SKM-1 treated with dmso at 0.1 percent for 144 hours (cell line): ENCODE measurements around the gene ASH1L.
"Not testable (repeated sequence)": the region's sequence is repeated elsewhere in the genome, so short reads cannot be mapped to it uniquely, and the experiment has no call there.

Experiments used
- DNase-seq: peaks from one replicate; lab custom pipeline; 2025; ENCODE audit not compliant: unreplicated experiment; lab: John Stamatoyannopoulos, UW

Gene ASH1L

GRCh38 chr1:155334962-155335361, 227.6 kb downstream of the ASH1L start:
- no peak for DNase-seq

DNA sequence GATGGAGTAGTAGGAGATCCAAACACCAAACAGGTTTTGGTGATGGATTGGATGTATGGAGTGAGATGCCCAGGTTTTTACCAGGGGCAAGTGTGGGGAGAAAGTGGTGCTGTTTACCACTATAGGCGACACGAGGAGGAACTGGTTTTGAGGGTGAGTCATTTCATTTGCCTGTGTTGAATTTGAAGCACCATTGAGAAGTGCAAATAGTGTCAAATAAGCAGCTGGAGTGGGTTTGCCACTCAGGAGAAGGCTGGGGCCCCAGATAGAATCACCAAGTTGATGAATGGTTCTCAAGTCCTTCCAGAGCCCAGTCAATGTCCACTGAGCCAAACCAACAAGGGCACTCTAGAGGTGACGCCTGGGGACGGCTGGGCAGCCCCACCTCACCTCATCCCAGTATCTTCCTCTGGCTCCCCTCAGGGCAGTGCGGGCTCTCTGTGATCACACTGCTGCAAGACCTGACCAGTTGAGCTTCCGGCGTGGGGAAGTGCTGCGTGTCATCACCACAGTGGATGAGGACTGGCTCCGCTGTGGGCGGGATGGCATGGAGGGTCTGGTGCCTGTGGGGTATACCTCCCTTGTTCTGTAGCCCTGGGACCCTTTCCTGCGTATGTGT, 232.5 kb downstream of the ASH1L start:
- no peak for DNase-seq

GRCh38 chr1:155328856-155329255, 233.7 kb downstream of the ASH1L start:
- DNase-seq = not testable (repeated sequence)

- no peak for DNase-seq
Observed at GRCh38 chr1:155327981-155328380, 234.6 kb downstream of the ASH1L start.

DNA sequence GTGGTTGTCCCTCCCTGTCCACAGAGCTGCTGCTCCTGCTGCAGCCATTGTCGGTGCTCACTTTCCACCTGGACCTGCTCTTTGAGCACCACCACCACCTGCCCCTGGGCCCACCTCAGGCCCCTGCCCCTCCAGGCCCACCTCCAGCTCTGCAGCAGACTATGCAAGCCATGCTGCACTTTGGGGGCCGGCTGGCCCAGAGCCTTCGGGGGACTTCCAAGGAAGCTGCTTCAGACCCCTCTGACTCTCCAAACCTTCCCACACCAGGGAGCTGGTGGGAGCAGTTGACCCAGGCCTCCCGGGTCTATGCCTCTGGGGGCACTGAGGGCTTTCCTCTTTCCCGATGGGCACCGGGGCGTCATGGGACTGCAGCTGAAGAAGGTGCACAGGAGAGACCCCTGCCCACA, 236.0 kb downstream of the ASH1L start:
- no peak for DNase-seq

DNA sequence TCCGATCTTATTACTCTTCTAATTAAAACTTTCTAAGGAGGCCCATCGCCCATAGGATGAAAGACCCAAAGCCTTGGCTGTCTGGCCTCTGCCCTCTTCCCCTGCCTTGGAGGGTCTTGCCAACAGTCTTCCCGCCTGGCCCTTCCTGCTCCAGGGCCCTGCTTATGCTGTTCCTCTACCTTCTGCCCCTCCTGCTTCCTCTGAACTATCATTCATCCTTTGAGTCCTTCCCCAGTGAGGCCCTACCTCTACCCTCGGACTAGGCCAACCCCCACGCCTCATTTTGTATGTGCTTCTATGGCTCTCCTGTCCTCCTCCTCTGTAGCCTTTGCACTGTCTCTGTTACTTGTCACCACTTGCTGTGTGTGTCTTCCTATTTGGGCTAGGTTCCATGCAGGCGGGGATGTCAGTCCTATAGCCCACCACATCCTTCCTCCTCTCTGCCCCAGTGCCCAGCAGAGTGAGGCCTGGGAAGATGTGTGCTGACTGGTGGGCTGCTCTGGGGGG, 236.5 kb downstream of the ASH1L start:
- DNase-seq = no peak

DNA sequence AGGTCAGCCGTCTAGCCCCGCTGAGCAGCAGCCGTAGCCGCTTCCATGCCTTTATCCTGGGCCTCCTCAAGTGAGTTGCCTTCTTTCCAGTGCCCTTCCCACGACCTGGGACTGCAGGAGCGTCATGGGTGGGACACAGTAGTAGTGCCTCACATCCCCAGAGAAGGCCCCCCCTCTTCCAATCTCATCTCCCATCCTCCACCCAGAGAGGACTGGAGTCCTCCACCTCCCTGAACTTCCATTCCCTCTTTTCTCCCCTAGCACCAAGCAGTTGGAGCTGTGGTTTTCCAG, 237.1 kb downstream of the ASH1L start:
- DNase-seq = no peak

DNA sequence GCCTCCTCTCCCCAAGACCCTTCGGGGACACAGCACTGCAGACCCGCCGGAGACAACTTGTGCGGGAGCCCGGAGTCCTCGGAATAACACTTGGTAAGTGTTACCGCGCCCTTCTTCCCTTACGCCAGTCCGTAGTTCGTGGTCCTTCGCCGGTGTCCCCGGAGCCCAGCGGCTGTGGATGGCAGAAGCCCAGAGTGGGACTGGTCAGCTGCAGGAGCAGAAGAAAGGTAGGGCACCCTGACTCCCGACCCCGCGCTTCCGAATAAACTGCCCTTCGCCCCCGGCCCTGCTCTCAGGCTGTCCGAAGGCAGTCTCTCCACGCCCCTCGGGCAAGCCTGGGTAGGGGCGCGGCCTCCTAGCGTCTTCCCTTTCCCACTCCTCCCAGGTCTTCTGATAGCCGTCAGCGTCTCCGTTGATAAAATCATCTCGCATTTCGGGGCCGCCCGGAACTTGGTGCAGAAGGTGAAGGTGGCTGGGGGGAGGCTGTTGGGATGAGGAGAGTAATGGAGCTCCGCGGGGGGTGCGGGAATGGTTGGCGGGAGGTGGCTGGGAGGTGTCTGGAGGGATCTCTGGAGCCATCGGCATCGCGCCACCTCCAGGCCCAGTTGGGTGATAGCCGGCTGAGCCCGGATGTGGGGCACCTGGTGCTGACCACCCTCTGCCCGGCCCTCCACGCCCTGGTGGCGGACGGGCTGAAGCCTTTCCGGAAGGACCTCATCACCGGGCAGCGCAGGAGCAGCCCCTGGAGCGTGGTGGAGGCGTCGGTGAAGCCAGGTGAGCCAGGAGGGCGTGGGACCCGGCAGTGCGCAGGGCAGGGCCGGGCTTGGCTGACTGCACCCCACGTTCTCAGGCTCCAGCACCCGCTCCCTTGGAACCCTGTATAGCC, 237.6 kb downstream of the ASH1L start:
- peak; percentile 16 for DNase-seq

- peak; percentile 99 for DNase-seq
Observed at GRCh38 chr1:155324037-155324716, 238.4 kb downstream of the ASH1L start.

- DNase-seq = peak; percentile 87
Observed at GRCh38 chr1:155323729-155324036, 238.9 kb downstream of the ASH1L start.

DNA sequence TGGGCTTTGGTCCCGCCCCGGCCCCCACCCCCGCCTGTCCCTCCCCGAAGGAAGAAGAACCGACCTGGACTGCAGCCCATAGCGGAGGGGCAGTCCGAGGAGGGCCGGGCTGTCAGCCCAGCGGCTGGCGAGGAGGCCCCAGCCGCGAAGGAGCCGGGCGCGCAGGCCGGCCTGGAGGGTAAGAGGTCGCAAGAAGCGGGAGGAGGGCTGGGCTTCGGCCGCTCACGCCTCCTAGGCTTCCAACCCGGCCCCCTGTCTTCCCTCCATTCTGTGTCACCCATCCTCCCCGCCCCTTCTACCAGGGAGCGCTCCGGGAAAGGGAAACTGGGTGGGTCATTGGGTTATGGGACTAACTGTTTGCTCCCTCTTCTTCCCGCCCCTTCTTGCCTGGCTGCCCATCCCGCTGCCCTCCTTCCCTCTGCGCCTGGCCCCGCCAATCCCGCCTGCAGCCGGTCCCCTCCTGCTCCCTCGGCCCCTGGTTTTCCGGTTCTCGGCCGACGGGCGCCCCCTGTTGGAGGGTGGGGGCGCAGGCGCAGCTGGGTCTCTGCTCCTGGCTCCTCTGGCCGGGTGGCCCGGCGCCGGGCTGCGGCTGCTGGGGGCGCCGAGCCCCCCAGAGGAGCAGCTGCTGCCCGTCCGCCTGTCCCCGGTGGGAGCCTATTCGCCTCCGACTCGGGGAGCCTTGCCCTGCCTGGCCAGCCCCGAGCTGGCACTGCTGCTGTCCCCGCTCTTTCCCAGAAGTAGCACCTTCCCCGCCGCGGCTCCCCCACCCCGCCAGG, 239.5 kb downstream of the ASH1L start:
- DNase-seq = peak; percentile 96

DNA sequence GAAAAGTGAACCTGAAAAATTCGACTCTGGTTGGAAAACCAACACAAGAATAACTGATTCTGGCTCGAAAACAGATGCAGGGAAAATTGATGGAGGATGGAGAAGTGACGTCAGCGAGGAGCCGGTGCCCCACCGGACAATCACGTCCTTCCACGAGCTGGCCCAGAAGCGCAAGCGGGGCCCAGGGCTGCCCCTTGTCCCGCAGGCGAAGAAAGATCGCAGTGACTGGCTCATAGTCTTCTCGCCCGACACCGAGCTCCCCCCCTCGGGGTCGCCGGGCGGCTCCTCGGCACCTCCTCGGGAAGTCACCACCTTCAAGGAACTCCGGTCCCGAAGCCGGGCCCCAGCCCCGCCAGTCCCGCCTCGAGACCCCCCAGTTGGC, 240.0 kb downstream of the ASH1L start:
- no peak for DNase-seq

GRCh38 chr1:155321639-155322503, 240.7 kb downstream of the ASH1L start:
- DNase-seq = no peak

DNA sequence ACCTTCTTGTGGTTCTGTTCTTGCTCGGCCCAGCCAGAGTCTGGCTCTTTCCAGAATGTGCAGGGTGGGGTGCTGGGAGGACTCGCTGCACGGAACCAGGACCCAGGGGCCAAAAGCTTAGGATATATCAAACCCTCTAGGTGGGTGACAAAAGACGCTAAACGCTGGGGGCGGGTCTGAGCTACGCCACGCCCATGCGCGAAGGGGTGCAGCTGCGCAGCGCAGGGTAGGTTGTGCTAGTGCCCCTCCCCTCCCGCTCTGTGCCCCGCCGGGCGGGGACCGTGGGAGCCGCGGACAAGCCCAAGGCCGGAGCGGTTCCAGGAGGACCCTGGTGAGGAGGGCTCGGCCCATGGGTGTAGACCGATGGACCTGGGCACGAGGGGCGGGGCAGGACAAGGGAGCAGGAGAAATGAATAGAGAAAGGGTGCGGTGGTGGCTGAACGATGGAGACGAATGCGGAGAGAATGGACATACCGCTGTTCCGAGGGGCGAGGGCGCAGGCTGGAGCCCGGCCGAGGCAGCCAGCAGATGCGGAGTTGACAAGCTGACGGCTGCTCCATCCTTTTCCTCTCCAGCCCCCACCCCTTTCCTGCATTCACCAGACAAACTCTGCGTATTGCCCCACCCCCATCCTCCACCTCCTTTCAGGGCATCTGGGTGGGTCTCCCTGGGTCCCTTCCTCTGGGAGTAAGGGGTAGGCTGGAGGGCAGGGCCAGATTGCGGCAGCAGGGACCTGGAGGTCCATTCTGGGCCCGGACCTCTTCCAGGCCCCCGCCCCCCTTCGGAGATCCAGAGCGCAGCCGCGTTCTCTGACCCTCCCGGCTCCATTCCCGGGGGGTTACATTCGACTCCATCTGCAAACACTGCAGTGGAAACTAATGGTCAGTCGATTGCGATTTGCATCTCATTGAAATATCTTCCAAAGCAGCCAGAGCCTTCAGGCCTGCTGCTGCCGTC, 241.7 kb downstream of the ASH1L start, which contains the start of gene RUSC1:
TSS of gene RUSC1 (plus strand) at position 234 of the 957 bp plus-strand sequence. CDS start 880 bp downstream, outside the sequence.
- DNase-seq = no peak

GRCh38 chr1:155320252-155320651, 242.4 kb downstream of the ASH1L start:
- DNase-seq = no peak

DNA sequence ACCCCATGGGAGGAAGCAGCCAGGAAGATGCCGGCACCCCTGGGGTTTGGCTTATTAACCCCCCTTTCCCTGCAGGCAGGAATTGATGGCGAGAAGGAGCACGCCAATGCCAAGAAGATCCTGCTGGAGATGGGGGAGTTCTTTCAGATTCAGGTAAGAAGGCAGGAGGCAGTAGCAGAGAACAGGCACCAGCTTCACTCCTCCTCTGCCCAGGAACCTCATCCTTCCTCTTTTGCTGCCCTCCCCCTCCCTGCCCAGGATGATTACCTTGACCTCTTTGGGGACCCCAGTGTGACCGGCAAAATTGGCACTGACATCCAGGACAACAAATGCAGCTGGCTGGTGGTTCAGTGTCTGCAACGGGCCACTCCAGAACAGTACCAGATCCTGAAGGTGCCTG, 243.1 kb downstream of the ASH1L start:
- no peak for DNase-seq

GRCh38 chr1:155318082-155318481, 244.5 kb downstream of the ASH1L start:
- DNase-seq = no peak

DNA sequence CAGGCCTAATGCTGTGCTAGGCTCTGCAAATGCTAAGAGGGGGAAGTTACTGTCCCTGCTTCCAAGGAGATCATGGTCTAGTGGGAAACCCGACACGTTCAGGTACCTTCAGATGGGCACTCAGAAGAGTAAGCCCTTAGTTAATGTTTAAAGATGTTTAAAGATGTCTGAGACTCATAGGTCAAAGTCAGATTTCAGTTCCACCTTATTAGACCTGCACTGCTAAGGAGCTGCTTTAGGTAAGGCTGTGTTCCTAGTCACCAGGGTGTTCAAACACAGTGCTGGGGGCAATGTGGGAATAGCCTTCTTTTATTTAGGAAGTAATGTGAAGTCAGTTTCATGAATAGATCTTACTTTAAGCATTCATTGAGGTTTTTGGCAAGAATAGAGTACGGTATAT, 245.7 kb downstream of the ASH1L start:
- DNase-seq = no peak

DNA sequence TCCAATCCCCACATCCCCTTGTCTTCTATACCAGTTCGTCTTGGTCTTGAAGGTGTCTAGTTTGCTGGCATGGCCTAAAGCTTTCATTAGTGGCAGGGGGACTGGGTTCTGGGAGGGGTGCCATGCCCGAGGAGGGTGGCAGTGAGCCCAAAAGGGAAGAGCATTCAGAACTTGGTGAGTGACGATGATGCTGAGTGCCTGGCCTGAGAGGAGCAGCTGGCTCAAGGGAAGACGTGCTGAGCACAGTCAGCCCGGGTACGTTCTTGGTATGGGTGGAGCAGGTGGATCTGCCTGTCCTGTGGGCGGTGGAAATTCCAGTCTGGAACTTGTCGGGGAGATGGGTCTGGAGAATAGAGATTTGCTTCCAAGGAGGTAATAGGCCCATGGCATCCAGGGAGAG, 249.3 kb downstream of the ASH1L start:
- no peak for DNase-seq
